ENCODE measurements around the gene KIAA1549.
A peak's percentile ranks its signal among the peaks of the same experiment; 100 is the strongest.
"Not testable (repeated sequence)": the region's sequence is repeated elsewhere in the genome, so short reads cannot be mapped to it uniquely, and the experiment has no call there.

Gene KIAA1549

DNA sequence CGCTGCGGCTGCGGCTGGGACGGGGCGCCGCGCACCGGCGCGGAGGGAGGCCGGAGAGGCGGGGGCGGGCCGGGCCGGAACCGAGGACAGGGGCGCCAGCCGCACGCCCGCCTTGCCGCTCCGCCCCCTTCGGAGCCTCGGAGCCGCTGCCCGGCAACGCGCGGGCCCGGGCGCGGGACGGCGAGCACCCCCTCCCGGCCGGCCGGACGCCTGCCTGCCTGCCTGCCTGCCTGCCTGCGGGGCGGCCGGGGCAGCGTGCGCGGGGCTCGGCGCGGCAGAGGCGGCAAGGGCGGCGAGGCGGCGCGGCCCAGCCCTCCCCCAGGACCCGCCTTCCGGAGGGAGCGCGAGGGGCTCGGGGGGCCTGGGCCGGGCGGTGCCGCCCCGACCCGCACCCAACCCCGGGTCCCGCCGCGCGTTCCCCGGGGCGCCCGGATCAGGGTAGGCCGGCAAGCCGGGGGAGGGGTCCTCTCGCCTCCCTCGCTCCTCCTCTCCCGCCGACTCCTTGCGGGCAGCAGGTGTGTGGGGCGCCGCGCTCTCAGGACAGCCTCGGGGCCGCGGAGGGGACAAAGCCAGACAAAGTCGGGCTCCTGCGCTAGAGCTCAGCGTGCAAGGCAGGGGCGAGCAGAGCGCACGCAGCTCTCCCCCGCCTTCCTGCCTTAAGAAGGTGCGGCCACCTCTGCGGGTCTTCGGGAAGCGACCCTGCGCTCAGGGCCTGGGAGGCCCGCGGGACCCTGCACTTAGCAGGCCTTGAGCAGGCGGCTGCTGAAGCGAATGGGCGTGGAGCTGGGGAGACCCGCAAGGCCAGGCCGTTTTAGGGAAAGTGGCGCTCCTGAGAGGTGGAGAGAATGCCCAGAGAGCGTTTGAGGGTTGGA lies at the start of gene KIAA1549:
TSS of gene KIAA1549 (minus strand) at position 58 of the 872 bp plus-strand sequence. CDS start 120 bp downstream, outside the sequence.
- Mint-ChIP-seq H3K27me3 (peaks cover 43% of the 10 kb centered on the region), H3K36me3 (ENCODE audit: low read depth) (no peaks in the 10 kb centered on the region), H3K4me3 (peak within 1 kb of the TSS; percentile 84), H3K4me1 (ENCODE audit: low read depth) (peaks cover 14% of the 10 kb centered on the region), H3K9me3 (no peaks in the 10 kb centered on the region), H3K27ac (peak within 1 kb of the TSS; percentile 75)

- H3K36me3 Mint-ChIP-seq (ENCODE audit: low read depth): peaks cover 70% of the 10 kb centered on the region
- H3K4me3 Mint-ChIP-seq: no peak overlapping the region
- H3K9me3 Mint-ChIP-seq: no peaks in the 10 kb centered on the region
- no peak overlapping the region for H3K27ac Mint-ChIP-seq
- H3K4me1 Mint-ChIP-seq (ENCODE audit: low read depth): peaks cover 7% of the 10 kb centered on the region
- H3K27me3 Mint-ChIP-seq: no peaks in the 10 kb centered on the region
Observed at GRCh38 chr7:139029353-139029752, 48.2 kb upstream of the KIAA1549 start.

DNA sequence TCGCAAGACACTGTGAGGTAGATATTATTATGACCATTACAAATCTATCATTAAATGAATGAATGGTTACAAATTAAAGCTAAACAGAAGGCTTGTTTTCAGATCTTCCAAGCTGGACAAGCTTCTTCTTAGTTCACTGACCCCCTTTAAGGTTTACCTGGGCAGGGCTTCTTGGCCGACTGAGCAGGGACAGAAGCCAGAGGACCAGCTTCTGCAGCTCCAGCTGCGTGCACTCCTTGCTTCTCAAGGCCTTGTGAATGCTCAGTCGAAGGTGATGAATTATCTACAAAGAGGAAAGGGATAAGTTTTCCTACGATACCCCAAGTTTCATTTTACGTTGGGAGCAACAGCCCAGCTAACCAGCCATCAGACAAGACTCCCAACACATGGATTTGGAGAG lies 45.4 kb upstream of the KIAA1549 start:
- H3K27ac Mint-ChIP-seq: no peak overlapping the region
- H3K4me1 Mint-ChIP-seq (ENCODE audit: low read depth): no peaks in the 10 kb centered on the region
- no peaks in the 10 kb centered on the region for H3K27me3 Mint-ChIP-seq
- no peaks in the 10 kb centered on the region for H3K9me3 Mint-ChIP-seq
- no peak overlapping the region for H3K4me3 Mint-ChIP-seq
- peaks cover 75% of the 10 kb centered on the region for H3K36me3 Mint-ChIP-seq (ENCODE audit: low read depth)

GRCh38 chr7:139025861-139026260 lies 44.7 kb upstream of the KIAA1549 start:
- not testable (repeated sequence) for H3K27me3 Mint-ChIP-seq; H3K4me1 Mint-ChIP-seq (ENCODE audit: low read depth); H3K4me3 Mint-ChIP-seq; H3K27ac Mint-ChIP-seq; H3K9me3 Mint-ChIP-seq
- H3K36me3 Mint-ChIP-seq (ENCODE audit: low read depth): peaks cover 70% of the 10 kb centered on the region

- H3K4me1 Mint-ChIP-seq (ENCODE audit: low read depth): no peaks in the 10 kb centered on the region
- H3K27me3 Mint-ChIP-seq: no peaks in the 10 kb centered on the region
- peaks cover 50% of the 10 kb centered on the region for H3K36me3 Mint-ChIP-seq (ENCODE audit: low read depth)
- H3K4me3 Mint-ChIP-seq: no peak overlapping the region
- no peaks in the 10 kb centered on the region for H3K9me3 Mint-ChIP-seq
- H3K27ac Mint-ChIP-seq: no peak overlapping the region
Observed at GRCh38 chr7:139023076-139023475, 41.9 kb upstream of the KIAA1549 start.

GRCh38 chr7:139022286-139022685 lies 41.1 kb upstream of the KIAA1549 start:
- H3K27ac Mint-ChIP-seq: no peak overlapping the region
- H3K4me1 Mint-ChIP-seq (ENCODE audit: low read depth): no peaks in the 10 kb centered on the region
- H3K9me3 Mint-ChIP-seq: no peaks in the 10 kb centered on the region
- H3K27me3 Mint-ChIP-seq: no peaks in the 10 kb centered on the region
- H3K4me3 Mint-ChIP-seq: no peak overlapping the region
- H3K36me3 Mint-ChIP-seq (ENCODE audit: low read depth): peaks cover 46% of the 10 kb centered on the region

DNA sequence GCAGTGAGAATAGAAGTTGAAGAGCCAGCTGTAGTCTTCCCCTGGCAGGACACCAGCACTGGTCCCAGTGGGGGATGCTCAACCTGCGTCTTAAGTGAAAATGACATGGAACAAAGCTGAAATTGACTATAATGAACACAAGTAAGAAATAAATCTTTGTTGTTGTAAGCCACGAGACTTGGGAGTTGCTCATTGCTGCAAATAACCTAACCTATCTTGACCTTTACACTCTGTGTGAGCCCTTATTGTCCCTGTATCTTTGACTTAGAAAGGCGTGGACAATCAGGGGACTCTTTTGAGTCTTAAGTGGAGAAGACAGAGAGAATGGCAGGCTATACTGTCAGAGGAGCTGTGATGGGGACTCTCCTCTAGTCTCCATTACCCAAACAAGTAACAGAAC lies 37.7 kb upstream of the KIAA1549 start:
- Mint-ChIP-seq H3K27ac (no peak overlapping the region), H3K4me1 (ENCODE audit: low read depth) (no peaks in the 10 kb centered on the region), H3K27me3 (peaks cover 3% of the 10 kb centered on the region), H3K4me3 (no peak overlapping the region), H3K36me3 (ENCODE audit: low read depth) (peaks cover 16% of the 10 kb centered on the region), H3K9me3 (no peaks in the 10 kb centered on the region)

DNA sequence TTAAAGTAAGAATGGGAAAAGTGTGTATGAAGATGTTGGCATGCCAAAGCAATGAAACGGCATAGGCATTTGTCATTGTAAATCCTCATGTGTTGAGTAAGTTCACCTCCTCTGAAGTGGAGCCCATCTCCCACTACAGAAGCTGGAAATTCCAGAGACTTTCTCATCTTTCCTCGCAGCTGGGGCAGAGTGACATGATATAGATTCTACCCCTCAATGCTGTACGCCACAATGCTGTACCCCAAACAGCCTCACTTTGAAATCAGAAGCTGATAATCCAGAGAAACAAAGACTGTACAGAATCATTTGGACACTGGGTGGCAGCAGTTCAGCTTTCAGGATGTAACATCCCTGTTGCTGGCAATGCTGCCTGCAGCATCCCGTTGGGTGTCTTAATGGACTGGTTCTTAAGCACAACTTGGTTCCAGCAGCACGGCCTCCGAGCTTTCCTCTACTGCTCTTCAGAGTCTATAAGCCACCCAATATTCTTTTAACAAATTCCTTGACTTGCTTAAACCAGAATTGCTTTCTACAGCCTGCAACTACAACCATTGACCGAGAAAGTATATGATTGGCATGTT lies 35.8 kb upstream of the KIAA1549 start:
- H3K27me3 Mint-ChIP-seq: peaks cover 5% of the 10 kb centered on the region
- no peaks in the 10 kb centered on the region for H3K4me1 Mint-ChIP-seq (ENCODE audit: low read depth)
- no peaks in the 10 kb centered on the region for H3K36me3 Mint-ChIP-seq (ENCODE audit: low read depth)
- H3K4me3 Mint-ChIP-seq: no peak overlapping the region
- no peak overlapping the region for H3K27ac Mint-ChIP-seq
- no peaks in the 10 kb centered on the region for H3K9me3 Mint-ChIP-seq

DNA sequence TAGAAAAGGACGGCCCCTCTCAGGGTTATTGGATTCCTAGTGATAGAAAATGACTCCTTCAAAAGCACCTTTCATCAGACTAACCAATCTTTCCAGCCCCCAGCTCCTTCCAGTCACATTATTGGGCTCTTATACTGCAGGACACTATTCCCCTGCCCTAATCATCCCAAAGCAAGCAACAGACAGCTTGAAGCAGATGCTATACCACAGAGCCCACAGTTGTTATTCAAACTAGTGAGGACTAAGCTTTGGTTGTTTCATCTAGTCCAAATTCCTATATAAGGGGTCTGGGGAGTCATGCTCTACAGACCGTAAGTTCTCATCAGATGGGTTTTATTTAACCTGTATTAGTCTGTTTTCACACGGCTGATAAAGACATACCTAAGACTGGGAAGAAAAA lies 30.2 kb upstream of the KIAA1549 start:
- Mint-ChIP-seq H3K36me3 (ENCODE audit: low read depth) (no peaks in the 10 kb centered on the region), H3K9me3 (no peaks in the 10 kb centered on the region), H3K4me3 (no peak overlapping the region), H3K27me3 (peaks cover 5% of the 10 kb centered on the region), H3K4me1 (ENCODE audit: low read depth) (no peaks in the 10 kb centered on the region), H3K27ac (no peak overlapping the region)

DNA sequence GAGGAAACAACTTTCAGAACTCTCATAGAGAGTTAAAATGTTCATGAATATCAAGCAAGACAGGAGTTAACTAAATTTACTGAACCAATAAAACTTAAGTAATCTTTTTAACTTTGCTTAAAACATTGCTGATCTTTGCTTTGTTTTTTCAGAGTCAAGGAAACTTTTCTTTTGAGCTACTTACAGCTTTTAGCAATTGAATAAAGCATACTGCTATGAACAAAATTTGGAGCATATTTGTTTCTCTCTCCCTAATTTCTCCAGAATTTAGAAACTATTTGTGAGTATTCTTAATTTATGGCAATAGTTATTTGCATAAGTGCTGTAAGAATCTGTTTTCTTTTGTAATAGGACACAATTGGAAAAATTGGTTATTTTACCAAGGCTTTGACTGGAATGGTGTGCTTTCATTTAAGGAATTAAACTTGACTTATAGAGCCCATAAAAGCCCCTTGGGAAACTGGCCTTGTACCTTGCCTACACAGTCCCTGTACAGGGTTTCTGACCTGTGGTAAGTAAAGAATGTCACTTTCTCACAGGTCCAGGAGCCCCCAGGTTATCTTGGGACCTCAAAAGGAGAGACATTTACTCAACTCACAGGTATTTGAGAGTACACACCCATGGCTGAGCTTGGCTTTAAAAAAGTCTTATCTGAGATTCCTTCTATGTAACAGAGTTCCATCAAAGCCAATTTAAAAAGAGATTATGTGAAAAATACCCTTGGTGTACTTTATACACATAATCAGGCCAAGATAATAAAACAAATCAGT lies 23.3 kb upstream of the KIAA1549 start:
- H3K9me3 Mint-ChIP-seq: peaks cover 22% of the 10 kb centered on the region
- no peaks in the 10 kb centered on the region for H3K36me3 Mint-ChIP-seq (ENCODE audit: low read depth)
- no peak overlapping the region for H3K27ac Mint-ChIP-seq
- H3K4me3 Mint-ChIP-seq: no peak overlapping the region
- peaks cover 3% of the 10 kb centered on the region for H3K27me3 Mint-ChIP-seq
- peaks cover under 1% of the 10 kb centered on the region for H3K4me1 Mint-ChIP-seq (ENCODE audit: low read depth)

GRCh38 chr7:138999414-138999813 lies 18.2 kb upstream of the KIAA1549 start:
- no peak overlapping the region for H3K27ac Mint-ChIP-seq
- H3K27me3 Mint-ChIP-seq: peaks cover 3% of the 10 kb centered on the region
- H3K4me3 Mint-ChIP-seq: no peak overlapping the region
- H3K36me3 Mint-ChIP-seq (ENCODE audit: low read depth): no peaks in the 10 kb centered on the region
- peaks cover 5% of the 10 kb centered on the region for H3K4me1 Mint-ChIP-seq (ENCODE audit: low read depth)
- H3K9me3 Mint-ChIP-seq: peaks cover 5% of the 10 kb centered on the region

DNA sequence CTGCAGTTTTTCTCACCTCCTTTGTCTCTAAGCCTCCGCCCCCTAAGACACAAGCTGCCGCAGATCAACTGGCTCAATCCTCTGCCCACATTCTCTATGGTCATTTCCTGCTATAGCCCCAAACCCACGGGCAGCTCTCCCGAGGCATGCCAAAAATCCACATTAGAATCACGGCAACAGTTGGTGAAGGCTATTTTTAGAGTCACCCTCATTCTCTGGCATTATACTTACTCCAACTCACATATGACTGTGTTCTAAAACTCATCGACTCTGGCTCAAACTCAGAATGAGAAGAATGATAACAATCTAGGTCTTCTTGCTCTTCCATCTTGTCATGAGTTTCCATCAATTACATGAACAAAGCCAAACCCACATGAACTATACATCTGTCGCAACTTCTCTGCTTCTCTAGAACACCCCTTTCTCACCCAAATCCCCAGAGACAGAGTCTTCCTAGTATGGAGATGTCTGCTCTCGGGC lies 10.9 kb upstream of the KIAA1549 start:
- H3K4me1 Mint-ChIP-seq (ENCODE audit: low read depth): no peaks in the 10 kb centered on the region
- H3K36me3 Mint-ChIP-seq (ENCODE audit: low read depth): no peaks in the 10 kb centered on the region
- no peak overlapping the region for H3K4me3 Mint-ChIP-seq
- peaks cover 10% of the 10 kb centered on the region for H3K27me3 Mint-ChIP-seq
- H3K27ac Mint-ChIP-seq: no peak overlapping the region
- peaks cover 6% of the 10 kb centered on the region for H3K9me3 Mint-ChIP-seq

DNA sequence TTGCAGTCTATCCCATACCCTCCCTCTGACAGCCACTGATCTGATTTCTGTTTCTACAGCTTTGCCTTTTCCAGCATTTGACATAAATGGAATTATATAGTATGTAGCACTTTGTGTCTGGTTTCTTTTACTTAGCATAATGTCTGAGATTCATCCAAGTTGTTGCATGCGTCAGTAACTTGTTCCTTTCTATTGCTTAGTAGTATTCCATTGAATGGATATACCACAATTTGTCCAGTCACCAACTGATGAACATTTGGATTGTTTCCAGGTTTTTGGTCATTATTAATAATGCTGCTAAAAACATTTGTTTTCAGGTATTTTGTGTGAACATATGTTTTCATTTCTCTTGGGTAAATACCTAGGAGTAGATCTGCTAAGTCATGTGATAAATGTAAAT lies 6.5 kb upstream of the KIAA1549 start:
- H3K36me3 Mint-ChIP-seq (ENCODE audit: low read depth): no peaks in the 10 kb centered on the region
- no peak overlapping the region for H3K27ac Mint-ChIP-seq
- no peak overlapping the region for H3K4me3 Mint-ChIP-seq
- H3K9me3 Mint-ChIP-seq: peaks cover 6% of the 10 kb centered on the region
- H3K4me1 Mint-ChIP-seq (ENCODE audit: low read depth): no peaks in the 10 kb centered on the region
- H3K27me3 Mint-ChIP-seq: peaks cover 19% of the 10 kb centered on the region

GRCh38 chr7:138982204-138982623 lies 1.0 kb upstream of the KIAA1549 start:
- Mint-ChIP-seq H3K36me3 (ENCODE audit: low read depth) (no peaks in the 10 kb centered on the region), H3K4me3 (peak overlapping the region; percentile 60), H3K4me1 (ENCODE audit: low read depth) (peaks cover 14% of the 10 kb centered on the region), H3K27me3 (peaks cover 43% of the 10 kb centered on the region), H3K27ac (no peak overlapping the region), H3K9me3 (no peaks in the 10 kb centered on the region)

Measured in stimulated activated naive CD8-positive, alpha-beta T cell treated with anti-CD3 and anti-CD28 coated beads, Interleukin-15, Interleukin-2, amounts not matched to agents 100 ng/mL and 50 ng/mL, for 24 hours (primary cell).